Measurements from ENCODE around the gene RANBP1.

Gene RANBP1

GRCh38 chr22:20138868-20139267, 23.0 kb downstream of the RANBP1 start:
- DNase-seq = no peak

- DNase-seq = no peak
Measured at GRCh38 chr22:20139391-20140106, 23.6 kb downstream of the RANBP1 start.

GRCh38 chr22:20140107-20140445, 24.2 kb downstream of the RANBP1 start:
- DNase-seq = no peak

- DNase-seq = no peak
Measured at GRCh38 chr22:20140521-20140964, 24.6 kb downstream of the RANBP1 start.

GRCh38 chr22:20141186-20142077, 25.5 kb downstream of the RANBP1 start:
- peak; percentile 66 for DNase-seq

GRCh38 chr22:20142711-20143621, 27.1 kb downstream of the RANBP1 start:
- DNase-seq = no peak

GRCh38 chr22:20143883-20144665, 28.2 kb downstream of the RANBP1 start:
- DNase-seq = no peak

- no peak for DNase-seq
Measured at GRCh38 chr22:20145206-20145831, 29.4 kb downstream of the RANBP1 start.

GRCh38 chr22:20145832-20146223, 29.9 kb downstream of the RANBP1 start:
- DNase-seq = no peak

- no peak for DNase-seq
Measured at GRCh38 chr22:20146777-20147176, 30.9 kb downstream of the RANBP1 start.

GRCh38 chr22:20147237-20147988, 31.5 kb downstream of the RANBP1 start:
- no peak for DNase-seq

- DNase-seq = no peak
Measured at GRCh38 chr22:20148414-20148813, 32.5 kb downstream of the RANBP1 start.

GRCh38 chr22:20149257-20150250, 33.6 kb downstream of the RANBP1 start:
- DNase-seq = no peak

- DNase-seq = no peak
Measured at GRCh38 chr22:20150381-20151275, 34.7 kb downstream of the RANBP1 start, which contains the start of gene CCDC188. CCDC188 (minus strand) TSS chr22:20151055; CDS start chr22:20150986, 69 bp downstream.

- no peak for DNase-seq
Measured at GRCh38 chr22:20151276-20151588, 35.3 kb downstream of the RANBP1 start.

- DNase-seq = no peak
Measured at GRCh38 chr22:20152464-20152890, 36.6 kb downstream of the RANBP1 start.

- no peak for DNase-seq
Measured at GRCh38 chr22:20153945-20154344, 38.0 kb downstream of the RANBP1 start.

- DNase-seq = no peak
Measured at GRCh38 chr22:20154602-20155187, 38.8 kb downstream of the RANBP1 start.
